ENCODE results near the gene PPP3CA. TPM values are rescaled to one million over a fixed set of nuclear protein-coding genes. Genes with fewer than 3 reads are reported as not detected.

PPP3CA gene
- total RNA-seq, 1 experiment from 2014 or later, result 133 TPM

- no peak overlapping the region for H2AFZ ChIP-seq (ENCODE audit: low read depth, low read length, poor library complexity, severe bottlenecking)
- H3K27me3 ChIP-seq (ENCODE audit: insufficient read depth, low read length), result no peaks in the 10 kb centered on the region
- H3K4me1 ChIP-seq (ENCODE audit: control insufficient read depth in 1 of 2, insufficient read depth in 2 of 2, low read length in 2 of 2), result peaks cover 4 to 13% of the 10 kb centered on the region in 2 experiments; a peak in 3 of 4 replicates
- DNase-seq (ENCODE audit: low read depth, low spot score) (no peak), ATAC-seq (no peak)
- H4K20me1 ChIP-seq (ENCODE audit: insufficient read depth), result peaks cover 5% of the 10 kb centered on the region; the same call in 1 of the 2 replicates
- no peak overlapping the region for H3K27ac ChIP-seq (ENCODE audit: low read depth, low read length)
- H3K4me3 ChIP-seq (replicated peaks in 1 of 2; ENCODE audit: low read depth in 1 of 2, low read length in 2 of 2), result no peak overlapping the region
- no peak overlapping the region for H3K9ac ChIP-seq (ENCODE audit: low read length)
- RAD21 ChIA-PET (ENCODE audit: low non-redundant PET in 1 of 2, low total read pairs in 2 of 2, uncharacterized antibody in 2 of 2, unreplicated experiment in 2 of 2), result no interaction called here
- no peaks in the 10 kb centered on the region for H3K36me3 ChIP-seq (ENCODE audit: control insufficient read depth in 1 of 2, insufficient read depth in 2 of 2, low read length in 2 of 2)
- POLR2A ChIA-PET, result no interaction called here
- H3K9me3 ChIP-seq (ENCODE audit: control insufficient read depth in 1 of 2, insufficient read depth in 1 of 2, low read depth in 1 of 2, low read length in 2 of 2), result no peaks in the 10 kb centered on the region
- no peaks in the 10 kb centered on the region for H3K9me2 ChIP-seq (ENCODE audit: insufficient read depth)
- no peak overlapping the region for H3K4me2 ChIP-seq (ENCODE audit: low read length)
- intact Hi-C loops (cut with micrococcal nuclease), result no loop called here
- TF ChIP-seq EZH2 (IDR thresholded peaks at IDR 0.05) (no peak), ZBTB33 (IDR thresholded peaks at IDR 0.05; ENCODE audit: extremely low read depth, insufficient replicate concordance, low read length) (no peak), SP1 (IDR thresholded peaks at IDR 0.05; ENCODE audit: low read depth) (no peak), RAD21 (IDR thresholded peaks at IDR 0.05; ENCODE audit: low read depth) (no peak), CEBPB (IDR thresholded peaks at IDR 0.05; ENCODE audit: low read depth) (no peak), JUND (IDR thresholded peaks at IDR 0.05) (no peak), MAX (IDR thresholded peaks at IDR 0.05) (no peak), SRF (IDR thresholded peaks at IDR 0.05; ENCODE audit: low read depth) (no peak), POLR2AphosphoS5 (IDR thresholded peaks at IDR 0.05; ENCODE audit: low read depth, low read length) (no peak), REST (IDR thresholded peaks at IDR 0.05; ENCODE audit: low read depth) (no peak), ZFX (IDR thresholded peaks at IDR 0.05) (no peak), ZNF274 (IDR thresholded peaks at IDR 0.05; ENCODE audit: low read depth, low read length) (no peak), SIN3A (IDR thresholded peaks at IDR 0.05; ENCODE audit: low read depth) (no peak), FOSL1 (IDR thresholded peaks at IDR 0.05; ENCODE audit: low read depth) (no peak), ATF3 (IDR thresholded peaks at IDR 0.05) (no peak), CBX3 (IDR thresholded peaks at IDR 0.05; ENCODE audit: low read depth) (no peak), ELF1 (IDR thresholded peaks at IDR 0.05; ENCODE audit: borderline replicate concordance, low read depth) (no peak), EGR1 (IDR thresholded peaks at IDR 0.05; ENCODE audit: low read depth) (no peak)
- H3K79me2 ChIP-seq (ENCODE audit: insufficient read depth, low read length), result peaks cover 65% of the 10 kb centered on the region
- no TSS peak for BruUV-seq (replicated peaks)
- CTCF ChIA-PET, result no interaction called here
These were observed 70.7 kb downstream of the PPP3CA start for GRCh38 chr4:101276661-101277060.

All from HCT116 (cell line).